ENCODE results near the gene C5orf22.

C5orf22 gene

DNA sequence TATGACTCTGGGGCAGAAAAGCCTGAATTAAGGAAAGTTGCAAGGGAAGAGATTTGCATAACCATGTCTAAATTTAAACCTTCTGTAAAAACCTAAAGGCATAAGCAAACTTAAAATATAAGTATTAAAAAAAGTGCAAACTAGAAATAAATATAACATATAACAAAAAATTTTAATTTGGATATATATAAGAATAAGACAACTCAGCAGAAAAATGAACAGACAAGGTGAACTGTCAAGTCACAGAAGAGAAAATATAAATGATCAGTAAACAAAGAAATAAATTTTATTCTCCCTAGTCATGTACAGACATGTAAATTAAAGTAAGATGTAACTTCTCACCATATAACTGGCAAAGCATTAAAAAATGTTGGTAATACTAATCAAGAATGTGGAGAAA is 37.0 kb downstream of the C5orf22 start:
- TF ChIP-seq, protein P1, sequence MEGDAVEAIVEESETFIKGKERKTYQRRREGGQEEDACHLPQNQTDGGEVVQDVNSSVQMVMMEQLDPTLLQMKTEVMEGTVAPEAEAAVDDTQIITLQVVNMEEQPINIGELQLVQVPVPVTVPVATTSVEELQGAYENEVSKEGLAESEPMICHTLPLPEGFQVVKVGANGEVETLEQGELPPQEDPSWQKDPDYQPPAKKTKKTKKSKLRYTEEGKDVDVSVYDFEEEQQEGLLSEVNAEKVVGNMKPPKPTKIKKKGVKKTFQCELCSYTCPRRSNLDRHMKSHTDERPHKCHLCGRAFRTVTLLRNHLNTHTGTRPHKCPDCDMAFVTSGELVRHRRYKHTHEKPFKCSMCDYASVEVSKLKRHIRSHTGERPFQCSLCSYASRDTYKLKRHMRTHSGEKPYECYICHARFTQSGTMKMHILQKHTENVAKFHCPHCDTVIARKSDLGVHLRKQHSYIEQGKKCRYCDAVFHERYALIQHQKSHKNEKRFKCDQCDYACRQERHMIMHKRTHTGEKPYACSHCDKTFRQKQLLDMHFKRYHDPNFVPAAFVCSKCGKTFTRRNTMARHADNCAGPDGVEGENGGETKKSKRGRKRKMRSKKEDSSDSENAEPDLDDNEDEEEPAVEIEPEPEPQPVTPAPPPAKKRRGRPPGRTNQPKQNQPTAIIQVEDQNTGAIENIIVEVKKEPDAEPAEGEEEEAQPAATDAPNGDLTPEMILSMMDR (IDR thresholded peaks at IDR 0.05; ENCODE audit: extremely low read depth, missing control alignments), result no peak
- no peak for DNase-seq (ENCODE audit: low spot score)

DNA sequence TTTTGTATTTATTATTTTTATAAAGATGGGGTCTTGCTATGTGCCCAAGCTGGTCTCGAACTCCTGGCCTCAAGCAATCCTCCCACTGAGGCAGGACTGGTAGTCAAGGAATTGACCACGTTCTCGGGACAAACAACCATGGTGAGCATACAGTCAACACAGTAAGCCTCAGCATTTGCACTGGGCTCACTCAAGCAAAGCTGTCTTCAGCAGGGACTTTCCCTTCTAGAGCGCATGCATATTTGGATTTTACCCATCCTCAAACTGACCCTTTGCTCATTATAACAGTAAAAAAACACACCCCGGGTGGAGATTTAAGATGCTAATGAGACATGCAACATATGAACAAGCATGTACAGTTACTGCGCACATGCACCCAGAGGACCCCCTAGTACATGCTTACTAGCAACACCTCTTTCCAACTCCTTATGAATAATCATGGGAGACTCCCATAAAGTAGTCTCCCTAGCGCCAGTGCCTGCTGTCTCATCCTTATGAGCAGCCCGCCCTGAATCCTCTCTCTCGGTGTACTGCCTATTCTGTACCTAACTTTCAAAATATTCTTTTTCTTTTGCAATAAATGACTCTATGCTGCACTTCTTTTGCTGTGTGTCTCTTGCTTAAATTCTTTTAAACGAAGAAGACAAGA is 41.5 kb downstream of the C5orf22 start:
- TF ChIP-seq, protein P1 (IDR thresholded peaks at IDR 0.05; ENCODE audit: extremely low read depth, missing control alignments), result no peak
- DNase-seq (ENCODE audit: low spot score), result peak; percentile 50

DNA sequence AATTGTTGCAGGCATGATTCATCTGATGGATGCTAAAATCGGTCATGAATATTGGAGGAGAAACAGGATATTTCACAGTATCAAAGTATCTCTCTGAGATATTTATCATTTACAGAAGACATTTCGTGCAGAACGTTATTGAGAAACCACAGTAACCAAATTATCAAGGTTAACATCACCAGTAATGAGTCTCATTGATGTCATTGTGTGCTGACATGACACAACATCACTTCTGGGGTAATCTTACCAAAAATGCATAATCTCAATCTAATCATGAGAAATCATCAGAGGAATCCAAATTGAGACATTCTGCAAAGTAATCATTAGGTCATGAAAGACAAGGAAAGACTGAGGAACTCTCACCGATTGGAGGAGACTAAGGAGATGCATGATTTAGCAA is 42.7 kb downstream of the C5orf22 start:
- TF ChIP-seq, protein P1 (IDR thresholded peaks at IDR 0.05; ENCODE audit: extremely low read depth, missing control alignments), result no peak
- no peak for DNase-seq (ENCODE audit: low spot score)

- TF ChIP-seq, protein P1 (IDR thresholded peaks at IDR 0.05; ENCODE audit: extremely low read depth, missing control alignments), result no peak
- DNase-seq (ENCODE audit: low spot score), result no peak
These were observed 45.3 kb downstream of the C5orf22 start for GRCh38 chr5:31577438-31577837.

GRCh38 chr5:31579558-31579957 is 47.5 kb downstream of the C5orf22 start:
- TF ChIP-seq, protein P1 (IDR thresholded peaks at IDR 0.05; ENCODE audit: extremely low read depth, missing control alignments), result no peak
- no peak for DNase-seq (ENCODE audit: low spot score)

DNA sequence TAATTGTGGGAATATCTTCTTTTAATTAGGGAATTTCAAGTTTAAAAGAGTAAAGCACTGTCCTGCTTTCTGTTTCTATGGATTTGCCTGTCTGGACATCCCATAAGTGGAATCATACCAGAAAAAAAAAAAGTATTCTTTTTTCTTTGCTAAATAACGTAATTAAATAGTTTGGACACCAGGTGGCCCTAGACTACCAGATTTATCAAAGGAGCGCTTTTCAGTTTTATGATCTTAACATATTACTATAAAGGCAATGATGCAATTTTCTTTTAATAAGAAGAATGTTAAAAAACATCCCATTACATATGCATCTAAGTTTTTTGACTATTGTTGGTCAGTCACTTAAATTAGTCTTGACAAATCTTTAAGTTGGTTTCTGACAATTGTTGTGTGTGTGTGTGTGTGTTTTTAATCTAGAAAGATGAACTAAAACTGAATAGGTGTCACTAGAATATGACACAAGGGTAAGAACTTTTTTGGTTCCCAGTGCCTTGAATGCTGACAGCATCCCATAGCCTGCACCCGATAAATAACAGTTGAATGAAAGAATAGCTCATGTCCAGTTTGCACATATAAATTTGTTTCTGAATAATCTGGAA is 49.5 kb downstream of the C5orf22 start:
- DNase-seq (ENCODE audit: low spot score), result peak; percentile 22
- TF ChIP-seq, protein P1 (IDR thresholded peaks at IDR 0.05; ENCODE audit: extremely low read depth, missing control alignments), result no peak

GRCh38 chr5:31583129-31583528 is 51.0 kb downstream of the C5orf22 start:
- TF ChIP-seq, protein P1 (IDR thresholded peaks at IDR 0.05; ENCODE audit: extremely low read depth, missing control alignments), result no peak
- no peak for DNase-seq (ENCODE audit: low spot score)
